ENCODE data around the gene NTNG1.

NTNG1 gene

GRCh38 chr1:107263291-107263915, 122.6 kb downstream of the NTNG1 start:
- no peak for DNase-seq (ENCODE audit: low spot score)

GRCh38 chr1:107264007-107264406, 123.2 kb downstream of the NTNG1 start:
- no peak for DNase-seq (ENCODE audit: low spot score)

- no peak for DNase-seq (ENCODE audit: low spot score)
Observed at GRCh38 chr1:107264561-107264960, 123.7 kb downstream of the NTNG1 start.

DNA sequence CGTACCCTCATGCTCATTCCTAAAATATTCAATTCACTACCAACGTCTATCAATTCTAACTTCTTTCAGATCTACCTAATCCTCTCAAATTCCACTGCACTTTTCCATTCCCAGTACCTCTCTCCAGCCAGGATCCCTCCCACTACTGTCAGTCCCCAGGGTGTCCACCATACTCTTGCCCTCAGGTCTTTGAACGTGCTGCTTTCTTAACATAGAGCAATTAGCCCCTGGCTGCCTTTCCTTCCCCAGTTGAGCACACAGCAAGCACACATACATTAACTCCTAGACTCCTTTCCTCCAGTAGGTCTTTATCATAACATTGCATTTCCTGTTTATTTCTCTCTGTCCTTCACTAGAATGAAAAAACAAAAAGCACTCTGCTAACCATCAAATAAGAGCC, 126.7 kb downstream of the NTNG1 start:
- no peak for DNase-seq (ENCODE audit: low spot score)

GRCh38 chr1:107272321-107272720, 131.5 kb downstream of the NTNG1 start:
- DNase-seq (ENCODE audit: low spot score): no peak

- DNase-seq (ENCODE audit: low spot score): no peak
Observed at GRCh38 chr1:107273515-107273914, 132.7 kb downstream of the NTNG1 start.

DNA sequence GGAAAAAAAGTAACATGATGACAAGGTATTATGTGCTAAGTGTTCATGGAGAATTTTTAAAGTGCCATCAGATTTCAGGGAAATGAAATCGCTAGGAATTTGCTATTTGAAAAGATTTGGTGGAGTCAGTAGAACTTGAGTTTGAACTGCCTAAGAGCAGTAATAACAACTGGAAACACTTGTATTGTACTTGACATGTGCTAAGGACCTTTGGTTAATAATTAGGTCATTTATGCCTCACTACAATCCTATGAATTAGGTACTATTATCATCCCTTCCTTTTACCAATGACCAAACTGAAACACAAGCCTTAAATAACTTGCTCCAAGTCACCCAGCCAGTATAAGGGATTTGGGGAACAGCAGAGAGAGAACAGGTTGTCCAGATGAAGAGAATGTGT, 133.4 kb downstream of the NTNG1 start:
- no peak for DNase-seq (ENCODE audit: low spot score)

GRCh38 chr1:107276247-107276646, 135.4 kb downstream of the NTNG1 start:
- no peak for DNase-seq (ENCODE audit: low spot score)

DNA sequence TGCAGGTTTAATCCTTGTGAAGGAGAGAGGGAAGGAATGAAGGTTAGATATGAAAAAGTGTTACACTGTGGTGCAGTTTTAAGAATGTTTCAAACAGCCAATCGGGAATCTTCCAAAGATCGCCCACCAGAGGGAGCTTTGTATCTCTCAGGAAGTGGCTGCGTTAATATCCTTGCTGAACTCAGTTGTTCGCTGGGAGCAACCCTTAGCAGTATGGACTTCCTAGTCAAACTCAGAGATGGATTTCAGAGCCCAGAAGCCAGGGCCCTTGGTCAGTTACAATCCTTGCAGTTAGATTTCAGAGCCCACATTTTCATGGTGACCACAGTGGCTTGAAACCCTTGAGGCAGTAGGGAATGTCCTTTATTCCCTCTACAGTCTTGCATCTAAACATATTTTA, 136.2 kb downstream of the NTNG1 start:
- peak; percentile 56 for DNase-seq (ENCODE audit: low spot score)

GRCh38 chr1:107286125-107286524, 145.3 kb downstream of the NTNG1 start:
- DNase-seq (ENCODE audit: low spot score): no peak

- DNase-seq (ENCODE audit: low spot score): no peak
Observed at GRCh38 chr1:107291987-107292386, 151.1 kb downstream of the NTNG1 start.

DNA sequence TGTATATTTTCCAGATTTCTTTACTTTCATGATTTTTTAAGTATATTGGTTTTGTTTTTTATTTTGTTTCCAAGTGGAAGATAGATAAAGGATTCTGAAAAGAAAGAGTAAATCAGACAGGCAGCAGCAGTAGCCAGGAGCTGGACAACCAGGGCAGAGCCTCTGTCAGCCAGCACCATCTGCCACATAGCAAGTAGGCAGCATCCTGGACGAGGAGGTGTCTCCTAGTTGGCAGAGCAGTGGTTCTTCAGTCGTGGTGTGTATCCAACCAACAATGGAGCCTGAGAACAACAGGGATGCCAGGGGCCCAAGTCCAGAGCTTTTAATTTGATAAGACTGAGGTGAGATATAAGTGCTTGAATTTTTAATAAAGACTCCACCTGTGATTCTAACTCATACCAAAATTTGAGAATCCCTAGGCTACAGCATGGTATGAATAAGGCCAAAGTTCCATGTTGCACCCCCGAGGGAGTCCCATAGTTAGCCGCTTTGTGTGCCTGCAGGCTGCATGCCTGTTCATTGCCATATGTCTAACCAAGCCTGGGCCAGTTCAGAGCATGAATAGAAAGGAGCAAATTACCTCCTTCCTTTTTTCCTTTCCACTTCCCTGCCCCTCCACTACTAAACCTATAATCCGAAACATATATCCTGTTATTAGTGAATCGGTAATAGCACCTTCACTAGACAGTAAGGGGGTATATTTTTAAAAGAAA, 153.2 kb downstream of the NTNG1 start:
- DNase-seq (ENCODE audit: low spot score): no peak

DNA sequence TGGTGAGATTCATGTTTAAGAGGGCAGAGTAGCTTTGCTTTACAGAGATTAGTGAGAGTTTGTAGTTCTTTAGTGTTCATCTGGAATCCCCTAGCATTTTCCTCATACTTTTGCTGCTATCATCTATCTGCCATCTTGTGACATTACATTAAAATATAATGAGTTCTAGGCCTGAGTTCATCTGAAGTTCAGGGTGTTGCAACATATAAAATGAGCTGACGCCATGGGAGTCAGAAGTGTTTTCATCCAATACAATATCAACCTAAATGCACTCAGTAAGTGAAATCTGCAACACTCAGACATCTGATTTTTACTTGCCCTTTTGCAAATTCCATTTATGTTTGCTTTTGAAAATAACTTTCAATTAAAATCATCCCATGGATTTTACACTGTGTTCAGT, 153.8 kb downstream of the NTNG1 start:
- DNase-seq (ENCODE audit: low spot score): no peak

- no peak for DNase-seq (ENCODE audit: low spot score)
Observed at GRCh38 chr1:107297681-107298080, 156.8 kb downstream of the NTNG1 start.

DNA sequence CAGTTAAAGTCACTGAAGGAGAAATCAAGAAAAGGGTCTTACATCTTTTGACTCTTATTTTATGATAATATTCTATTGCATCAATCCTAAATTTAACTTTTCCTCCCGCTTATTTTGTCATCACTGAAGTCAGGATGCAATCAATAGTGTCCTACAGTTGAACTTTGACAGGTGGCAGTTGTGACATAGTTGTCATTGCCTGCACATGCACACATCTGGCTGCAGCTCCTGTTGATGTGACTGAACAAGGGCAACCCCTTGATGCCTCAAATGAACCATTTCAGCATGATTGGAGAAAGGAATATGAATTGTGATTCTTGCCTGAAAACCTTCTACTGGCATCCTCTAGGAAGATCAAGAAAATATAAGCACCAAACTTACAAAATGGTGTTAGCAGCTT, 157.7 kb downstream of the NTNG1 start:
- DNase-seq (ENCODE audit: low spot score): no peak

DNA sequence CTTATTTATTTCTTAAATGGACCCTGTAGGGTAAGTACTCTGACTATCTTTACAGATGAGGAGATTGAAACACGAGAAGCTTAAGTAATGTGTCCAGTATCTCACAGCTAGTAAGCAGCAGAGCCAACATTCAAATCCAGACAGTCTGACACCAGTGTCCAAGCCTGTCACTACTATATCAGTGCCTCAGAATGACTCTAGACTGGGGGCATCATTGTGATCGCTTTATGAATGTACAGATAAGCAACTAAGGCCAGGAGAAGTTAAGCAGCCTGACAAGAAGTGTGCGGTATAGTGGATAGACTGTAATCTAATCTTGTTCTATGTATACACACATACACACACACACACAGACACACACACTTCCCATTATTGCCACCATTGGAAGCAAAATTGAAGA, 158.7 kb downstream of the NTNG1 start:
- DNase-seq (ENCODE audit: low spot score): no peak

DNA sequence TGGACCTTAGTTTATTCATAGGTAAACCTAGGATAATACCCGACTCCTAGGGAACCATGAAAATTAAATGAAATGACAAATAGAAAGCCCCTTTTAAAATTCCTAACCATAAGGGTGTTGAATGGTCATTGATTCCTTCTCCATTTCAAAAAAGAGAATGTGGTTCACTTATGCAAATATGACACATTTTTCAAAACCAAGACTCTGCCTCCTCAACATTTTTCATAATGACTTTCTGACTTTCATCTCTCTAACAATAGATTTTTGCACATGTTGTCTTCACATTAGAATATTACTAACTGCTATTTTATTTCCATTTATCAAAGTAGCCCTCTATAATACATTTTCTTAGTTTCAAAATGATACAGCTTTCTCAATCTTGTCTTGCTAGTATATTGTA, 169.1 kb downstream of the NTNG1 start:
- DNase-seq (ENCODE audit: low spot score): no peak

GRCh38 chr1:107315652-107316051, 174.8 kb downstream of the NTNG1 start:
- no peak for DNase-seq (ENCODE audit: low spot score)

- DNase-seq (ENCODE audit: low spot score): no peak
Observed at GRCh38 chr1:107318932-107319331, 178.1 kb downstream of the NTNG1 start.

DNA sequence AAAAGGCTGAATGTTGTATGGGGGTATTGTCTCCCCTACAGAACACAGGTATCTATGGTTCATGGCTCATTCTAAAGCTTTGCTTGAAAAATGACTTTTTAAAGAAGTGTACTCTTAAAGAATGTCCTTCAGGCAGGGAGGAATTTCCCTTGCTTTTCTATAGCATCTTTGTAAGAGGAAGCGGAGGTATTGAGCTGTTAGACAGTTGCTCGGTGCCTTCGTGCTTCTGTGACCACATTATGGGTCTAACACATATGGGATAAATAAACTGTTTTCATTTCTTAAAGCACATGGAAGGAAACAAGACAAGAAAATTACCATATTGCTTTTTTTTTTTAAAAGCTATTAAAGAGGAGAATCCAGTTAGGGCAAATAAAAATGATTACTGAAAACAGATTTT, 182.9 kb downstream of the NTNG1 start:
- no peak for DNase-seq (ENCODE audit: low spot score)

DNA sequence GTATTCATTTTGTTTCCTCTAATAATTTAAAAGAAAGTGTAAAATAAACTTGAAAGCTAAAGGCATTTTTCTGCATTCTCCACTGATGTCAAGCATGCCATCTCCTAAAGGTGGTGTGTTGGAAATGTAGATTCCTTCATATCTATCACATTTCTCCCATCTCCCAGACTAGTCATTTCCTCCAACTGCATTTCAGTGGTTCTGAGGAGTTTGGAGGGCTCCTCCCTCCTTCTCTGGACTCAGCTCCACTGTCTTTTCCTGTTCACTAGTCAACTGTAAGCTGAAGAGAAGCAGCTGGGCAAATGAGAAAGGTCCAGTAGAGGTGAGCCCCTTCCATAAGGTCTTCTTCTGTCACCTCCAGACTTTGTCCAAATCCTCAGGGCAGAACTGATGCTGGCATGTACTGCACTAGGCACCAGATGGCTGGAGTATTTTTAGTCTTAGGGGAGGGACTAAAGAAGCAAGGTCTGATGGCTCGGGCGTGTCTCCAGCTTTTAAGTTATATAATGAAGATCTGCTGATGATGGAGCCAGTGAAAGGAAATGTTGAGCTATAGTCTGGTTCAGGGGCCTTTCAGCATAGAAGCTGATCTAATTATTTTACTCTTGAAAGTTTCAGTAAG, 186.1 kb downstream of the NTNG1 start:
- no peak for DNase-seq (ENCODE audit: low spot score)

DNA sequence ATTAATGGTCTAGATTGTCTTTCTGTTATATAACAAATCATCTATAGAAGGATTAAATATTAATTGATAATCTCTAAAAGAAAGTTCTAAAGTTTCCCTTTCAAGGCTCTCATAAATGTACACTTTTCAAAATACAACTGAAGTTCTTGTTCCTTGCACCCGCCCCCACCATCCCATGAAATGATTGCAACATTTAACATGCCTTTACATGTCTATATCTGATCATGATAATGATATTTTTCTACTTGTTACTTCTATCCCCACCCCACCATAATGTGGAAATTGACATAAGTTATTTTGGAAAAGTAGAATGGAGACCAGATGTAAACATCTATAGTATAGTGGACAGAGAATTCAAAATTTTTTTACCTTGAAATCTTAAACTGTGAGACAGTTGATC, 186.6 kb downstream of the NTNG1 start:
- DNase-seq (ENCODE audit: low spot score): no peak

GRCh38 chr1:107328087-107328486, 187.2 kb downstream of the NTNG1 start:
- no peak for DNase-seq (ENCODE audit: low spot score)

- DNase-seq (ENCODE audit: low spot score): no peak
Observed at GRCh38 chr1:107339775-107340174, 198.9 kb downstream of the NTNG1 start.

Measured in LoVo (cell line).